Gastroesophageal sphincter (tissue), 3 donors: ENCODE measurements around the gene RNF187.

Experiments used
- POLR2A ChIP-seq, 2 donors: fragments of 450-650 bp; IDR thresholded peaks; one replicate each; pipeline ENCODE4 v1.6.1; 2017; ENCODE audit warnings: antibody characterized with exemption in 2 of 2, mild to moderate bottlenecking in 2 of 2, moderate library complexity in 1 of 2
- TF ChIP-seq, protein P1 (sequence below), 4 experiments: fragments of 200-600 bp in 2 of 4; fragments of 450-650 bp in 2 of 4; sonication (generic) in 1 of 4; IDR thresholded peaks; one replicate each; pipeline ENCODE4 v1.5.1; 2017 to 2019; ENCODE audit warnings: antibody characterized with exemption in 4 of 4, mild to moderate bottlenecking in 2 of 4, moderate library complexity in 2 of 4

- TF ChIP-seq, protein P1, sequence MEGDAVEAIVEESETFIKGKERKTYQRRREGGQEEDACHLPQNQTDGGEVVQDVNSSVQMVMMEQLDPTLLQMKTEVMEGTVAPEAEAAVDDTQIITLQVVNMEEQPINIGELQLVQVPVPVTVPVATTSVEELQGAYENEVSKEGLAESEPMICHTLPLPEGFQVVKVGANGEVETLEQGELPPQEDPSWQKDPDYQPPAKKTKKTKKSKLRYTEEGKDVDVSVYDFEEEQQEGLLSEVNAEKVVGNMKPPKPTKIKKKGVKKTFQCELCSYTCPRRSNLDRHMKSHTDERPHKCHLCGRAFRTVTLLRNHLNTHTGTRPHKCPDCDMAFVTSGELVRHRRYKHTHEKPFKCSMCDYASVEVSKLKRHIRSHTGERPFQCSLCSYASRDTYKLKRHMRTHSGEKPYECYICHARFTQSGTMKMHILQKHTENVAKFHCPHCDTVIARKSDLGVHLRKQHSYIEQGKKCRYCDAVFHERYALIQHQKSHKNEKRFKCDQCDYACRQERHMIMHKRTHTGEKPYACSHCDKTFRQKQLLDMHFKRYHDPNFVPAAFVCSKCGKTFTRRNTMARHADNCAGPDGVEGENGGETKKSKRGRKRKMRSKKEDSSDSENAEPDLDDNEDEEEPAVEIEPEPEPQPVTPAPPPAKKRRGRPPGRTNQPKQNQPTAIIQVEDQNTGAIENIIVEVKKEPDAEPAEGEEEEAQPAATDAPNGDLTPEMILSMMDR (IDR thresholded peaks at IDR 0.05): no peak
- no peak for TF ChIP-seq POLR2A (IDR thresholded peaks at IDR 0.05)
These were observed 46.3 kb upstream of the RNF187 start for GRCh38 chr1:228440761-228441500.
